Activated CD4-positive, alpha-beta T cell treated with anti-CD3 and anti-CD28 coated beads, Interleukin-2, amount 10 ng/mL, durations not matched to agents 24 days and 14 days (primary cell): ENCODE measurements around the gene SLC12A5. TPM values are rescaled to one million over a fixed set of nuclear protein-coding genes. Genes with fewer than 3 reads are reported as not detected.

Source experiments
- DNase-seq: peaks from one replicate; pipeline ENCODE4 v3.0.0; 2022
- H3K27ac Mint-ChIP-seq: one replicate; pipeline ENCODE4 v1.8.0; 2022; ENCODE audit warnings: mild to moderate bottlenecking, mixed read lengths
- H3K27me3 Mint-ChIP-seq: one replicate; pipeline ENCODE4 v1.8.0; 2022; ENCODE audit warnings: mixed read lengths
- H3K36me3 Mint-ChIP-seq: one replicate; pipeline ENCODE4 v1.8.0; 2022; ENCODE audit warnings: low read depth, mild to moderate bottlenecking, mixed read lengths
- H3K4me1 Mint-ChIP-seq: one replicate; pipeline ENCODE4 v1.8.0; 2021; ENCODE audit warnings: mixed read lengths
- H3K4me3 Mint-ChIP-seq: one replicate; pipeline ENCODE4 v1.8.0; 2022; ENCODE audit warnings: mild to moderate bottlenecking, moderate library complexity, mixed read lengths
- H3K9me3 Mint-ChIP-seq: one replicate; pipeline ENCODE4 v1.8.0; 2021; ENCODE audit warnings: mixed read lengths
- intact Hi-C: fragments of 100-400 bp; cut with micrococcal nuclease; formaldehyde crosslinking; loops from one replicate; pipeline ENCODE4 v1.15.1; 2023
- total RNA-seq: library from RNA; stranded (reverse); gene quantifications from 2 replicates; pipeline ENCODE4 v1.2.3, GENCODE V29; 2022

SLC12A5 gene
- total RNA-seq, 1 donor from 2014 or later, result not detected

- intact Hi-C loops, result no loop called here
- DNase-seq, result no peak
- Mint-ChIP-seq H3K36me3 (peaks cover 14% of the 10 kb centered on the region), H3K27ac (no peak overlapping the region), H3K27me3 (no peaks in the 10 kb centered on the region), H3K4me3 (no peak overlapping the region), H3K9me3 (no peaks in the 10 kb centered on the region), H3K4me1 (peaks cover 2% of the 10 kb centered on the region)
Observed at GRCh38 chr20:46076806-46077205, 47.8 kb downstream of the SLC12A5 start.

- H3K4me1 Mint-ChIP-seq, result peaks cover 2% of the 10 kb centered on the region
- peaks cover 14% of the 10 kb centered on the region for H3K36me3 Mint-ChIP-seq
- no peak for DNase-seq
- no peaks in the 10 kb centered on the region for H3K27me3 Mint-ChIP-seq
- H3K9me3 Mint-ChIP-seq, result no peaks in the 10 kb centered on the region
- H3K27ac Mint-ChIP-seq, result no peak overlapping the region
- H3K4me3 Mint-ChIP-seq, result no peak overlapping the region
- intact Hi-C loops, result no loop called here
Observed at GRCh38 chr20:46077642-46078305, 48.8 kb downstream of the SLC12A5 start.

- intact Hi-C loops, result no loop called here
- no peak overlapping the region for H3K27ac Mint-ChIP-seq
Observed at GRCh38 chr20:46078954-46079353, 49.9 kb downstream of the SLC12A5 start.

GRCh38 chr20:46081074-46081473 lies 52.1 kb downstream of the SLC12A5 start:
- Mint-ChIP-seq H3K27ac (no peak overlapping the region), H3K27me3 (no peaks in the 10 kb centered on the region), H3K36me3 (peaks cover 17% of the 10 kb centered on the region), H3K4me1 (peaks cover 10% of the 10 kb centered on the region), H3K9me3 (no peaks in the 10 kb centered on the region), H3K4me3 (no peak overlapping the region)
- no peak for DNase-seq
- intact Hi-C loops, result no loop called here

More at GRCh38 chr20:46078954-46079353, 49.9 kb downstream of the SLC12A5 start:
- DNase-seq, result no peak
- H3K27me3 Mint-ChIP-seq, result no peaks in the 10 kb centered on the region
- peaks cover 4% of the 10 kb centered on the region for H3K4me1 Mint-ChIP-seq
- H3K9me3 Mint-ChIP-seq, result no peaks in the 10 kb centered on the region
- H3K36me3 Mint-ChIP-seq, result peaks cover 13% of the 10 kb centered on the region
- H3K4me3 Mint-ChIP-seq, result no peak overlapping the region

- H3K27me3 Mint-ChIP-seq, result no peaks in the 10 kb centered on the region
- no peaks in the 10 kb centered on the region for H3K9me3 Mint-ChIP-seq
- H3K4me1 Mint-ChIP-seq, result peaks cover 22% of the 10 kb centered on the region
- intact Hi-C loops, result no loop called here
- DNase-seq, result no peak
- H3K27ac Mint-ChIP-seq, result no peak overlapping the region
- peaks cover 17% of the 10 kb centered on the region for H3K36me3 Mint-ChIP-seq
- H3K4me3 Mint-ChIP-seq, result no peak overlapping the region
Observed at GRCh38 chr20:46083101-46083500, 54.1 kb downstream of the SLC12A5 start.

DNA sequence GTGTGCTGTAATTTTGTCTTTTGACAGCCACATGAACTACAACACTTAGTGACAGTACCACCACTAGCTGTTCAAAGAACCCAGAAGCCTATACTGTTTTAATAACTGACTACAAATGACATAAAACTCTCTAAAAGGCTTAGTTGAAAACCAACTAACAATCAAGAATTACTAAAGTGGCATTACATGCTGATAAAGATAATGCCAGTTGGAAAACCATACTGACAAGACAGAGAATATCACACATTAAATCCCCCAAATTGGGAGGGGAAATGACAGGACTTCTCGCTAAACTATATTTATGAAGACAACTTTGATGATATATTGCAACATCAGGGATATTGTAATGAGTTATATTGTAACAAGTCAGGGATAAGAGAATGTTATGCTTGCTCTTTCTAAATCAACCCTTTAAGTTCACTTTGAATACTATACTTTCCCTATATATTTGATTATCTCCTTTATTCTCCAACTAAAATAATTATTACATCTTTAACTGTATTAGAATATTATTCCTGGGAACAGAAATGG lies 54.6 kb downstream of the SLC12A5 start:
- Mint-ChIP-seq H3K4me1 (peaks cover 26% of the 10 kb centered on the region), H3K9me3 (no peaks in the 10 kb centered on the region), H3K36me3 (peaks cover 17% of the 10 kb centered on the region), H3K27ac (no peak overlapping the region), H3K27me3 (no peaks in the 10 kb centered on the region), H3K4me3 (no peak overlapping the region)
- DNase-seq, result no peak
- intact Hi-C loops, result no loop called here

GRCh38 chr20:46084805-46085178 lies 55.8 kb downstream of the SLC12A5 start:
- no peak for DNase-seq
- H3K9me3 Mint-ChIP-seq, result no peaks in the 10 kb centered on the region
- no peaks in the 10 kb centered on the region for H3K27me3 Mint-ChIP-seq
- H3K27ac Mint-ChIP-seq, result no peak overlapping the region
- intact Hi-C loops, result loop anchor here (5.0 kb wide), 1 partner anchor 472 kb away; no protein-coding TSS in a partner anchor
- H3K4me3 Mint-ChIP-seq, result no peak overlapping the region
- peaks cover 14% of the 10 kb centered on the region for H3K36me3 Mint-ChIP-seq
- peaks cover 28% of the 10 kb centered on the region for H3K4me1 Mint-ChIP-seq

DNA sequence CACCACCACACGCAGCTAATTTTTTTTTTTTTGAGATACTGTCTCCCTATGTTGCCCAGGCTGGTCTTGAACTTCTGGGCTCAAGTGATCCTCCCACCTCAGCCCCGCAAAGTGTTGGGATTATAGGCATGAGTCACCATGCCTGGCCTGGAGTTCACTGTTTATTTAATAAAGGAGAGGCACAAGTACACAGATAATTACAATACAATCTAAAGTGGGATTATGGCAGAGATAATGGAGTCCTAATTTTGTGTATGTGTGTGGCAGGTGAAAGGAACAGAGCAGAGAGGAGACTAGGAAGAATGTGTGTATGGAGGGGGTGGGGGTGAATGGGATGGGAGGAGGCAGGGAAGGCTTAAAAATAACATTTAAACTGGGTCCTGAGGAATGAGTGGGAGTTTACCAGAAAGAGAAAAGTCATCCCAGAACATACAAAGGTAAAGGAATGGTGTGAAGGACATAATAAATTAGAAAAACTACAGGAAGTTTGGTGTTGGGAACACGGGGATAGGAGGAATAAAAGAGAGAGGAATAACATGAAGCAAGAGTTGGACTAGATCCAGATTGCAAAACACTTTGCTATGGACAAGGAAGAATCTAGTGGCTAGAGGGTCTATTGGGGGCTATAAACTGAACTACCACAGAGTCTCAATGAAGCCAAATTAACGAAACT lies 56.3 kb downstream of the SLC12A5 start:
- intact Hi-C loops, result loop anchor here (5.0 kb wide), 1 partner anchor 473 kb away; no protein-coding TSS in a partner anchor
- Mint-ChIP-seq H3K27me3 (no peaks in the 10 kb centered on the region), H3K4me1 (peaks cover 31% of the 10 kb centered on the region), H3K27ac (no peak overlapping the region), H3K9me3 (no peaks in the 10 kb centered on the region), H3K4me3 (no peak overlapping the region), H3K36me3 (peaks cover 14% of the 10 kb centered on the region)
- DNase-seq, result no peak

- Mint-ChIP-seq H3K27me3 (no peaks in the 10 kb centered on the region), H3K4me1 (peaks cover 29% of the 10 kb centered on the region), H3K27ac (no peak overlapping the region), H3K9me3 (no peaks in the 10 kb centered on the region), H3K4me3 (peak overlapping the region; percentile 4), H3K36me3 (peaks cover 14% of the 10 kb centered on the region)
- DNase-seq, result no peak
- intact Hi-C loops, result loop anchor here (5.0 kb wide), 1 partner anchor 475 kb away; no protein-coding TSS in a partner anchor
Observed at GRCh38 chr20:46087161-46087560, 58.1 kb downstream of the SLC12A5 start.

- peak overlapping the region; percentile 89 for H3K4me3 Mint-ChIP-seq
Observed at GRCh38 chr20:46088409-46089166, 59.6 kb downstream of the SLC12A5 start.

DNA sequence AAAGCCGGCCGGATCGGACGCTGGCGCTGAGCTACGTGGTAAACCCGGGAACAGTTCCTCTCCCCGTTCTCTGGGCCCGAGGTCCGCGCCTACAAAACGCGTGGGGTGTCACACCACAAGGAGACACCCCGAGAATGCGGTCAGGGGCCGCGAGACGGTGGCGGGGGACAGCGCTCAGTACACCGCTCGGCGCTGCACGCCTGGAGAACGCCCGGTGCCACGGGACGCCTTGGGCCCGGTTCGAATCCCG lies 60.1 kb downstream of the SLC12A5 start:
- peaks cover 14% of the 10 kb centered on the region for H3K36me3 Mint-ChIP-seq
- peaks cover 27% of the 10 kb centered on the region for H3K4me1 Mint-ChIP-seq
- no peaks in the 10 kb centered on the region for H3K9me3 Mint-ChIP-seq
- DNase-seq, result no peak
- peak overlapping the region; percentile 89 for H3K4me3 Mint-ChIP-seq
- intact Hi-C loops, result loop anchor here (1.0 to 5.0 kb wide), 4 partner anchors 24 to 477 kb away; no protein-coding TSS in a partner anchor
- H3K27me3 Mint-ChIP-seq, result no peaks in the 10 kb centered on the region
- H3K27ac Mint-ChIP-seq, result peak overlapping the region; percentile 92

More at GRCh38 chr20:46088409-46089166, 59.6 kb downstream of the SLC12A5 start:
- H3K4me1 Mint-ChIP-seq, result peaks cover 27% of the 10 kb centered on the region
- H3K27ac Mint-ChIP-seq, result peak overlapping the region; percentile 92
- no peak for DNase-seq
- H3K27me3 Mint-ChIP-seq, result no peaks in the 10 kb centered on the region
- no peaks in the 10 kb centered on the region for H3K9me3 Mint-ChIP-seq
- H3K36me3 Mint-ChIP-seq, result peaks cover 14% of the 10 kb centered on the region
- intact Hi-C loops, result loop anchor here (1.0 to 5.0 kb wide), 4 partner anchors 24 to 476 kb away; no protein-coding TSS in a partner anchor

- Mint-ChIP-seq H3K4me3 (peak within 1 kb of the TSS; percentile 89), H3K4me1 (peaks cover 27% of the 10 kb centered on the region), H3K36me3 (peaks cover 14% of the 10 kb centered on the region), H3K9me3 (no peaks in the 10 kb centered on the region), H3K27ac (peak within 1 kb of the TSS; percentile 92), H3K27me3 (peaks cover 2% of the 10 kb centered on the region)
- intact Hi-C loops, result loop anchor here (1.0 to 5.0 kb wide), 6 partner anchors 25 to 477 kb away; partner anchors contain the start of gene ZNF335
- DNase-seq, result peak; percentile 98
Observed at GRCh38 chr20:46089417-46090388, 60.7 kb downstream of the SLC12A5 start, which contains the start of gene NCOA5. NCOA5 (minus strand) TSS chr20:46089962; CDS start chr20:46079424, 10,538 bp downstream.
